ENCODE measurements around the gene COL2A1.

COL2A1 gene

GRCh38 chr12:47985596-47986290 is 18.5 kb downstream of the COL2A1 start:
- ChIA-PET CTCF (interaction anchor here (1.5 kb wide), 1 partner anchor 36 kb away, joined by 3 read pairs; no protein-coding TSS in a partner anchor), POLR2A (interaction anchor here (0.6 kb wide), 1 partner anchor 1444 kb away, joined by 3 read pairs; no protein-coding TSS in a partner anchor)
- TF ChIP-seq, protein P1, sequence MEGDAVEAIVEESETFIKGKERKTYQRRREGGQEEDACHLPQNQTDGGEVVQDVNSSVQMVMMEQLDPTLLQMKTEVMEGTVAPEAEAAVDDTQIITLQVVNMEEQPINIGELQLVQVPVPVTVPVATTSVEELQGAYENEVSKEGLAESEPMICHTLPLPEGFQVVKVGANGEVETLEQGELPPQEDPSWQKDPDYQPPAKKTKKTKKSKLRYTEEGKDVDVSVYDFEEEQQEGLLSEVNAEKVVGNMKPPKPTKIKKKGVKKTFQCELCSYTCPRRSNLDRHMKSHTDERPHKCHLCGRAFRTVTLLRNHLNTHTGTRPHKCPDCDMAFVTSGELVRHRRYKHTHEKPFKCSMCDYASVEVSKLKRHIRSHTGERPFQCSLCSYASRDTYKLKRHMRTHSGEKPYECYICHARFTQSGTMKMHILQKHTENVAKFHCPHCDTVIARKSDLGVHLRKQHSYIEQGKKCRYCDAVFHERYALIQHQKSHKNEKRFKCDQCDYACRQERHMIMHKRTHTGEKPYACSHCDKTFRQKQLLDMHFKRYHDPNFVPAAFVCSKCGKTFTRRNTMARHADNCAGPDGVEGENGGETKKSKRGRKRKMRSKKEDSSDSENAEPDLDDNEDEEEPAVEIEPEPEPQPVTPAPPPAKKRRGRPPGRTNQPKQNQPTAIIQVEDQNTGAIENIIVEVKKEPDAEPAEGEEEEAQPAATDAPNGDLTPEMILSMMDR (IDR thresholded peaks at IDR 0.05; ENCODE audit: control extremely low read depth, extremely low read depth, low read depth, missing control alignments): no peak
- DNase-seq (ENCODE audit: extremely low spot score): no peak

DNA sequence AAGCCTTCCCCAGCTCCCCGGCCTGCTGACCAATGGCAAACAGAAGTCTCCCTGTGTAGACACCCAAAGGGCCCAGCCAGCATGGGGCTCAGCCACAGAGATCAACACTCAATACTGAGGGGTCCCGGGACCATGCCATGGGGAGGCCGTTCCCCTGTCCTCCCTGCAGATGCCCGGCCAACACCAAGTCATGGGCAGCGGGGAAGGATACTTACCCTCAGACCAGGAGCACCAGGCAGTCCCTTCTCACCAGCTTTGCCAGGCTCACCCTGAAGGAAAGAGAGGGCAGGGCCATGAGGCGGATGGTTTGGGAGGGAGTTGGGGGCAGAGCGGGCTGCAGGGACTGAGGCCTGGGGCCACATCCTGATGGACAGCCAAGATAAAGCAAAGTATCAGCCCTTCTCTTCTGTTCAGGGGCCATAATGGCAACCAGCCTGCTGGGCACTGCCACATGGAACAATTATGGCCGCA is 19.9 kb downstream of the COL2A1 start:
- CTCF ChIA-PET: interaction anchor here (1.1 to 1.6 kb wide), 2 partner anchors 9 to 21 kb away, joined by 3 to 4 read pairs; partner anchors contain the start of gene TMEM106C
- TF ChIP-seq, protein P1 (IDR thresholded peaks at IDR 0.05; ENCODE audit: control extremely low read depth, extremely low read depth, low read depth, missing control alignments): no peak
- no peak for DNase-seq (ENCODE audit: extremely low spot score)
- POLR2A ChIA-PET: no interaction called here

- DNase-seq (ENCODE audit: extremely low spot score): no peak
- POLR2A ChIA-PET: no interaction called here
- TF ChIP-seq, protein P1 (IDR thresholded peaks at IDR 0.05; ENCODE audit: control extremely low read depth, extremely low read depth, low read depth, missing control alignments): no peak
- CTCF ChIA-PET: interaction anchor here (1.1 to 1.6 kb wide), 2 partner anchors 9 to 20 kb away, joined by 3 to 4 read pairs; partner anchors contain the start of gene TMEM106C
Observed at GRCh38 chr12:47983541-47984115, 20.6 kb downstream of the COL2A1 start.

DNA sequence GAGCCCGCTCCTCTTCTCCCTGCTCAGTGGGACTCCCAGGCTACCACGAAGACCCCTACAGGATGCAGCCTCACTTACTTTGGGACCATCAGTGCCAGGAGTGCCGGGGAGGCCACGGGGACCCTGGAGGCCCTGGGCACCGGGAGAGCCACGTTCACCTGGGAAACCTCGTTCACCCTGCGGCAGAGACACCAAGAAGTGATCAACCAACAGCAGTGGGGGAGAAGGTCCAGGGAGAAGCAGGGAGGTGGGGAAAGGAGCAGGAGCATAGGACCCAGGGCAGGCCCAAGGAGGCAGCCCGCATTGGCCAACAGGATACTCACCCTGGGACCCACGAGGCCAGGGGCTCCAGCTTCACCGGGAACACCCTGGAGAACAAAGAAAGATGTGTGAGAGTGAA is 21.5 kb downstream of the COL2A1 start:
- POLR2A ChIA-PET: no interaction called here
- no peak for DNase-seq (ENCODE audit: extremely low spot score)
- CTCF ChIA-PET: no interaction called here
- TF ChIP-seq, protein P1 (IDR thresholded peaks at IDR 0.05; ENCODE audit: control extremely low read depth, extremely low read depth, low read depth, missing control alignments): no peak

DNA sequence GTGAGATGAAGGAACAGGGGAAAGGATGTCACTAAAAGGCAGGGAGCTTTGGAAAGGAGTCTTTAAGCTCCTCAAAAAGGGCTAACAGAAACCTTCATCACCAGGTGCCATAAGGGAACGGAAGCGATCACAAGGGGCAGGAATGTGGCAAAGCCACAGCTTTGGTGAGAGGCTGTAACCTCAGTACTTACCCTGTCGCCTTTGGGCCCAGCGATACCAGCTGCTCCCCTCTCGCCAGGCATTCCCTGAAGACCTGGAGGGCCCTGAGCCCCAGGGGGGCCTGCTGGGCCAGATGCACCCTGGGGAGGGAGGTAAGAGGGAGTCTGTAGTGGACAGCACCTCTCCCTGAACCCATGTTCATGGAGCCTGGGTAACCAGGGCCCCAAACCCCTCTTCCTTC is 22.0 kb downstream of the COL2A1 start:
- ChIA-PET POLR2A (no interaction called here), CTCF (no interaction called here)
- no peak for DNase-seq (ENCODE audit: extremely low spot score)
- TF ChIP-seq, protein P1 (IDR thresholded peaks at IDR 0.05; ENCODE audit: control extremely low read depth, extremely low read depth, low read depth, missing control alignments): no peak

DNA sequence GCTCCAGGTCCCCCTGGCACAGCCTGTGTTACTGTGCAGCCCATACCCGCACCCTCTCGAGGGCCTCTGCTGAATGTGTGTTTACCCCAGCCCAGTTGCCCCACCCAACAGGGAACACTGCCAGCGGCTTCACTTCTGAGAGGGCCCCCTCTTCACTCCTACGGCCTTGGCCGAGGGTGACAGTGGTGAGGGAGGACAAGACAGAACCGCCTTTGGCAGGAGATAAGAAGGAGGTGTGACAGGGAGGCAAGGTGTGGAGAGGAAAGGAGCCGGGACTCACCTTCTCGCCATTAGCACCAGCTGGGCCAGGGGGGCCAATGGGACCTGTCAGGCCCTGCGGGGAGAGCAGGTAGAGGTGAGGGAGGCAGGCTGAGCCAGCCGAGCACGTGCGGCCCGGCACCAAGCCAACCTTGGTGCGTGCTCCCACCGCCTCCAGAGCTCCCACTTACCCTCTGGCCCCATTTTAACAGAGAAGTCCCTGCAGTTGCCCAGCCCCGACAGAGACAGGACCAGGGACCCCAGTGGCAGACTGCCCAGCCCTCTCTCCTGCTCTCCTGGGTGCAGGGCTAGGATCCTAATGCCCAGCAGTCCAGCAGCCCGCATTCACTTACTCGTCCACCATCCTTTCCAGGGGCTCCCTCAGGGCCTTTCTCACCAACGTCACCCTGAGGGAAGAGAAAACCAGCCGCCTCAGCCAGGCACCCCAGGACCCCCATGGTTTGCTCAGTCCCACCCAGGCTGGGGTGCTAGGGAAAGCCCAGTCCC is 22.6 kb downstream of the COL2A1 start:
- TF ChIP-seq, protein P1 (IDR thresholded peaks at IDR 0.05; ENCODE audit: control extremely low read depth, extremely low read depth, low read depth, missing control alignments): no peak
- POLR2A ChIA-PET: no interaction called here
- DNase-seq (ENCODE audit: extremely low spot score): no peak
- CTCF ChIA-PET: no interaction called here
